Fibroblast of lung (primary cell): Measurements from ENCODE around the gene RABGAP1L.

Source experiments
- CTCF ChIP-seq, 2 donors: IDR thresholded peaks in 1 of 2; conservative IDR thresholded peaks in 1 of 2; 1 replicate in 1 of 2; 2 replicates in 1 of 2; pipeline ENCODE4 v1.5.1; 2011 to 2012; ENCODE audit warnings: low read length in 2 of 2, control low read depth in 1 of 2, inconsistent platforms in 1 of 2, low read depth in 1 of 2, mild to moderate bottlenecking in 1 of 2
- EZH2 ChIP-seq: IDR thresholded peaks from 2 replicates; pipeline ENCODE4 v1.5.1; 2012; ENCODE audit warnings: low read length, control low read depth, mild to moderate bottlenecking; ENCODE audit errors: missing control alignments

DNA sequence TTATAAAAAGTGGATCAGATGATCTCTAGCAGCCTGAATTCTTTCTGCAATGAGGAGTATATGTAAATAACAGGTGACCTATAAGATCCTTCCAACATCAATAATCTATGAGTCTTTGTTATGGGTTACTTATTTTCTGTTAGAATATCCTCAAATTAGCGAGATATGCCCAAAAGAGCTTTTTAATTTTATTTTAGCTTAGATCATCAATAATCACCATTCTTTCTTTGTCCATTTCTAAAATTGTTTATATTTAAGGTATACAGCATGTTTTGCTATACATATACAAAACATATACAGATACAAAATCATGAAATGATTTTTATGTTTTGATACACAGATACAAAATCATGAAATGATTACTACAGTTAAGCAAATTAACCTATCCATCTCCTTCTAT, 11.8 kb downstream of the RABGAP1L start:
- no peak for TF ChIP-seq CTCF (conservative IDR thresholded peaks at IDR 0.05 in 1 of 2, IDR thresholded peaks at IDR 0.05 in 1 of 2; ENCODE audit: low read depth in 1 of 2, low read length in 2 of 2)
- no peak for TF ChIP-seq EZH2
